K562 (cell line): ENCODE measurements around the gene IFNGR2. TPM values are rescaled to one million over a fixed set of nuclear protein-coding genes. Genes with fewer than 3 reads are reported as not detected.
"Not testable (repeated sequence)": the region's sequence is repeated elsewhere in the genome, so short reads cannot be mapped to it uniquely, and the experiment has no call there.

ENCODE experiments used
- ATAC-seq: fragments of 200-7000 bp; cut with Tn5 transposase; 3 replicates; pipeline ENCODE4 v1.9.1; 2020; ENCODE audit warnings: moderate library complexity
- BruUV-seq: library from RNA; stranded (reverse); fragments of 400-500 nt; replicated peaks from 2 replicates; lab custom pipeline; 2021; lab: Mats Ljungman, UMichigan
- CTCF ChIA-PET: fragments of 300-600 bp; formaldehyde crosslinking; extraction: SDS; loops from one replicate; lab custom pipeline; 2021; ENCODE audit warnings: low intra/inter-chr PET ratio; lab: Yijun Ruan, JAX
- POLR2A ChIA-PET: fragments of 300-600, 350-650 bp; sonication (Branson Sonifier 250); formaldehyde crosslinking; extraction: SDS; loops from one replicate; lab custom pipeline; 2021; ENCODE audit warnings: antibody characterized with exemption, inconsistent platforms; lab: Yijun Ruan, JAX
- DNase-seq, 4 experiments: peaks; one replicate each; pipeline versions ENCODE4 v3.0.0 to v3.0.0-alpha.2; 2011 to 2018; ENCODE audit warnings: low spot score in 3 of 4, mixed read lengths in 3 of 4; ENCODE audit errors: extremely low read depth in 1 of 4
- FAIRE-seq: peaks from 2 replicates; lab custom pipeline; 2011; peaks lifted over from hg19 to GRCh38; lab: Jason Lieb, UNC
- H2AFZ ChIP-seq: 2 replicates; pipeline ENCODE4 v1.6.0; 2011; ENCODE audit warnings: low read depth, low read length, control low read depth, inconsistent platforms
- H3K27ac ChIP-seq: fragments of 200-600 bp; 3 replicates; pipeline ENCODE4 v1.8.0; 2011; ENCODE audit warnings: low read depth, mild to moderate bottlenecking, control low read depth, inconsistent platforms, low read length, moderate library complexity, mixed read lengths; ENCODE audit errors: extremely low read depth
- H3K27me3 ChIP-seq, 2 experiments: fragments of 300-600 bp in 1 of 2; 2 replicates in 1 of 2; 3 replicates in 1 of 2; pipeline versions ENCODE4 v1.6.0 to v1.8.0; 2011; ENCODE audit warnings: inconsistent platforms in 2 of 2, low read length in 2 of 2, mild to moderate bottlenecking in 1 of 2, mixed read lengths in 1 of 2, moderate library complexity in 1 of 2; ENCODE audit not compliant: control insufficient read depth in 2 of 2, insufficient read depth in 2 of 2
- H3K36me3 ChIP-seq: fragments of 300-600 bp; 3 replicates; pipeline ENCODE4 v1.8.0; 2011; ENCODE audit warnings: mild to moderate bottlenecking, low read length, inconsistent platforms; ENCODE audit not compliant: control insufficient read depth, insufficient read depth
- H3K4me1 ChIP-seq, 2 experiments: fragments of 200-600 bp in 1 of 2; replicated peaks in 1 of 2; 2 replicates in 1 of 2; 3 replicates in 1 of 2; pipeline versions ENCODE4 v1.5.1 to v1.8.0; 2011; ENCODE audit warnings: inconsistent platforms in 2 of 2, low read length in 2 of 2, mild to moderate bottlenecking in 1 of 2, mixed read lengths in 1 of 2, moderate library complexity in 1 of 2; ENCODE audit not compliant: control insufficient read depth in 2 of 2, insufficient read depth in 2 of 2
- H3K4me2 ChIP-seq: 2 replicates; pipeline ENCODE4 v1.6.1; 2011; ENCODE audit warnings: low read length, control low read depth, inconsistent platforms, mixed read lengths; ENCODE audit not compliant: insufficient read depth
- H3K4me3 ChIP-seq: fragments of 200-600 bp; sonication (generic), shearing (Covaris generic); 2 replicates; pipeline ENCODE4 v1.5.1; 2016; ENCODE audit warnings: control low read depth, inconsistent platforms
- H3K79me2 ChIP-seq: fragments of 200-600 bp; 3 replicates; pipeline ENCODE4 v1.8.0; 2011; ENCODE audit warnings: low read length, inconsistent platforms; ENCODE audit not compliant: control insufficient read depth, insufficient read depth
- H3K9ac ChIP-seq, 2 experiments: 2 replicates each; pipeline versions ENCODE4 v1.6.0 to v1.6.1; 2011; ENCODE audit warnings: low read depth in 2 of 2, low read length in 2 of 2, control low read depth in 1 of 2, inconsistent platforms in 1 of 2, mild to moderate bottlenecking in 1 of 2, mixed read lengths in 1 of 2; ENCODE audit not compliant: insufficient read depth in 1 of 2
- H3K9me1 ChIP-seq: one replicate; pipeline ENCODE4 v1.6.0; 2011; ENCODE audit warnings: inconsistent platforms, mild to moderate bottlenecking, low read length, moderate library complexity; ENCODE audit not compliant: control insufficient read depth, insufficient read depth
- H3K9me3 ChIP-seq: replicated peaks from 2 replicates; pipeline ENCODE4 v1.5.1; 2011; ENCODE audit warnings: low read depth, low read length, inconsistent platforms; ENCODE audit not compliant: control insufficient read depth, insufficient read depth
- H4K20me1 ChIP-seq: replicated peaks from 2 replicates; pipeline ENCODE4 v1.6.1; 2011; ENCODE audit warnings: low read length, inconsistent platforms, mixed read lengths; ENCODE audit not compliant: control insufficient read depth, insufficient read depth
- ATF1 ChIP-seq, 2 experiments: fragments of 450-650 bp in 1 of 2; IDR thresholded peaks; 2 replicates each; pipeline ENCODE4 v1.6.1; 2016; ENCODE audit warnings: missing compliant biosample characterization in 1 of 2, missing genetic modification characterization in 1 of 2
- CEBPB ChIP-seq: fragments of 450-650 bp; IDR thresholded peaks from 2 replicates; pipeline ENCODE4 v1.6.1; 2016; ENCODE audit warnings: missing genetic modification characterization, missing compliant biosample characterization
- CREM ChIP-seq: IDR thresholded peaks from 2 replicates; pipeline ENCODE4 v1.6.1; 2014; ENCODE audit warnings: antibody characterized with exemption, low read depth
- CTBP1 ChIP-seq: fragments of 450-650 bp; IDR thresholded peaks from 2 replicates; pipeline ENCODE4 v1.6.1; 2016; ENCODE audit warnings: borderline replicate concordance
- EHMT2 ChIP-seq: fragments of 450-650 bp; IDR thresholded peaks from 2 replicates; pipeline ENCODE4 v1.6.1; 2018; ENCODE audit warnings: antibody characterized with exemption
- JUND ChIP-seq, 2 experiments: IDR thresholded peaks; 2 replicates in 1 of 2; 3 replicates in 1 of 2; pipeline ENCODE4 v1.6.1; 2011; ENCODE audit warnings: borderline replicate concordance in 2 of 2, low read depth in 2 of 2, low read length in 2 of 2, improper control_type of control experiment in 1 of 2, missing biosample characterization in 1 of 2, missing genetic modification characterization in 1 of 2, missing genetic modification reagents in 1 of 2
- L3MBTL2 ChIP-seq: fragments of 450-650 bp; IDR thresholded peaks from 2 replicates; pipeline ENCODE4 v1.6.1; 2016; ENCODE audit warnings: mild to moderate bottlenecking, moderate library complexity
- MTA3 ChIP-seq: fragments of 450-650 bp; formaldehyde crosslinking; IDR thresholded peaks from 2 replicates; pipeline ENCODE4 v1.6.1; 2017; ENCODE audit warnings: mild to moderate bottlenecking, borderline replicate concordance
- SPI1 ChIP-seq: IDR thresholded peaks from 2 replicates; pipeline ENCODE4 v1.6.1; 2011; ENCODE audit warnings: low read depth, low read length, control low read depth, borderline replicate concordance
- SRF ChIP-seq, 2 experiments: fragments of 250-450, 450-650 bp in 1 of 2; sonication (Bioruptor Pico) in 1 of 2; sonication (generic) in 1 of 2; formaldehyde crosslinking; IDR thresholded peaks; 2 replicates each; pipeline versions ENCODE4 v1.5.0 to v1.5.1; 2020 to 2022; ENCODE audit warnings: mild to moderate bottlenecking in 1 of 2, missing genetic modification reagents in 1 of 2
- WGBS: fragments of 100-300 bp; shearing (Covaris generic); methylation state at CpG from one replicate; pipeline ENCODE4 v1.1.6; 2016; ENCODE audit warnings: low coverage, mixed read lengths; ENCODE audit not compliant: insufficient coverage; ENCODE audit errors: missing lambda C conversion rate; 5-methylcytosine and 5-hydroxymethylcytosine counted together
- in situ Hi-C: fragments of 300-500 bp; cut with MboI; formaldehyde crosslinking; loops from 4 replicates; pipeline ENCODE4 v1.15.0; 2018; ENCODE audit warnings: inconsistent platforms, mixed read lengths
- intact Hi-C: fragments of 100-400 bp; cut with micrococcal nuclease; formaldehyde crosslinking; loops from 2 replicates; pipeline ENCODE4 v1.14.2; 2022
- polyA plus RNA-seq, 8 experiments: library from polyadenylated mRNA; depleted of rRNA in 4 of 8; stranded (reverse) in 5 of 8; unstranded in 3 of 8; fragments of >200 nt; fragmentation: Nextera tagmentation in 2 of 8; fragmentation: Illumina TruSeq in 1 of 8; extraction: Ambion mirVana in 2 of 8; extraction: Trizol in 1 of 8; gene quantifications; 2 replicates each; pipeline versions ENCODE4 v1.2.1 to v1.2.3, GENCODE V29; 2011 to 2014; ENCODE audit warnings: inconsistent platforms in 1 of 8, missing spikeins in 1 of 8
- total RNA-seq, 7 experiments: library from RNA; depleted of rRNA in 6 of 7; stranded (reverse); fragments of >200 nt in 6 of 7; fragmentation: Illumina TruSeq in 2 of 7; extraction: Trizol in 2 of 7; gene quantifications; 2 replicates each; pipeline versions ENCODE4 v1.2.1 to v1.2.3, GENCODE V29; 2011 to 2021; ENCODE audit warnings: low replicate concordance in 1 of 7

Gene IFNGR2
- total and polyA plus RNA-seq, 9 of the 15 experiments (the other 6 are each of a cell fraction or from before 2014, with no cell fraction given), result 6.7 to 58.0 (median 28.5) TPM

- H3K4me3 ChIP-seq; BruUV-seq; H3K36me3 ChIP-seq; H3K27me3 ChIP-seq; in situ Hi-C loops; FAIRE-seq; CTCF ChIA-PET; H3K27ac ChIP-seq; H4K20me1 ChIP-seq; H3K9me1 ChIP-seq; H3K79me2 ChIP-seq; H3K9ac ChIP-seq; TF ChIP-seq JUND (IDR thresholded peaks at IDR 0.05; ENCODE audit: borderline replicate concordance, low read depth, low read length); ATF1 (CRISPR knock-in tag; IDR thresholded peaks at IDR 0.05): not testable (repeated sequence)
- ATAC-seq, result 0 out of 3 replicates have a peak, but pooled peaks have one; percentile 8
- WGBS, result 13% methylated on average over 10 of the region's 10 CpGs
- TF ChIP-seq JUND (tag; IDR thresholded peaks at IDR 0.05; ENCODE audit: borderline replicate concordance, low read depth, low read length) (peak; percentile 14; the same call in 1 of the 3 replicates), SRF (CRISPR knock-in tag; IDR thresholded peaks at IDR 0.05) (0 out of 4 replicates have a peak, but pooled peaks of 1 of the 2 experiments have one; percentile 34), CREM (peak; percentile 52), EHMT2 (peak; percentile 74), L3MBTL2 (peak; percentile 57; the same call in 1 of the 2 replicates), ATF1 (tag; IDR thresholded peaks at IDR 0.05) (0 out of 2 replicates have a peak, but pooled peaks have one; percentile 16), CEBPB (peak; percentile 67), CTBP1 (peak; percentile 44; the same call in 1 of the 2 replicates), MTA3 (0 out of 2 replicates have a peak, but pooled peaks have one; percentile 31), SPI1 (peak; percentile 21; the same call in 1 of the 2 replicates)
- Histone ChIP-seq H2AFZ (peak overlapping the region; percentile 73), H3K4me2 (peak overlapping the region; percentile 50), H3K9me3 (peaks cover 17% of the 10 kb centered on the region), H3K4me1 (peaks cover 13 to 24% of the 10 kb centered on the region in 2 experiments; a peak in 3 of 5 replicates)
- peak in 1 of 4 experiments; percentile 30 for DNase-seq
- POLR2A ChIA-PET, result interaction anchor here (1.4 kb wide), 1 partner anchor 39 kb away, joined by 4 read pairs; the partner anchor contains the start of gene IFNAR1
- intact Hi-C loops, result loop anchor here (5.0 kb wide), 2 partner anchors 97 to 243 kb away; partner anchors contain the start of gene IL10RB
Measured at GRCh38 chr21:33363911-33364609, 39.2 kb upstream of the IFNGR2 start.
